Sigmoid colon (tissue), 3 donors: Measurements from ENCODE around the gene KDELR3.

Experiments used
- POLR2A ChIP-seq, 2 donors: fragments of 450-650 bp; IDR thresholded peaks; one replicate each; pipeline ENCODE4 v1.6.1; 2016; ENCODE audit warnings: antibody characterized with exemption in 2 of 2, mild to moderate bottlenecking in 2 of 2, moderate library complexity in 2 of 2
- TF ChIP-seq, protein P1 (sequence below), 4 experiments: fragments of 450-650 bp in 3 of 4; fragments of 200-600 bp in 1 of 4; IDR thresholded peaks; one replicate each; pipeline ENCODE4 v1.5.1; 2016 to 2019; ENCODE audit warnings: antibody characterized with exemption in 4 of 4, mild to moderate bottlenecking in 3 of 4, moderate library complexity in 2 of 4

DNA sequence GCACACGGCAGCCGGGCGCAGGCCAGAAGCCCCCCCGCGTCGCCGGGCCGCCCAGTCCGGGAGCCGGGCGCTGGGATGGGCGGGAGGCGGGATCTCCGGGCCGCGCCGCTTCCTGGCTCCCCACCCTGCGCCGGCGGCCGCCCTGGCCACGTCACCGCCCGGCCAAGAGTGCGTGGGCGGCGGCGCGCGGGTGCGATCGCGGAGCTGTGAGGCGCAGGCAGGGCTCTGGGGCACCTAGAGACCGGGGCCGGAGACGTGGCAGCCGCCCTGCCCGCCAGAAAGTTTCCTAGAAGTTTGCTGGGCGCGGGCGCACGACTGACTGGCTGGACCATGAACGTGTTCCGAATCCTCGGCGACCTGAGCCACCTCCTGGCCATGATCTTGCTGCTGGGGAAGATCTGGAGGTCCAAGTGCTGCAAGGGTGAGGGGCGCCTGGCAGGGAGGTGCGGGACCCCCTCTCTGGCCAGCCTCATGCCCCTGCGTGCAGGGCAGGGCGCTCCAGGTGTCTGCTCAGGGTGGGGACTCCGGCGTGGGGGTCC, at the start of gene KDELR3:
- TF ChIP-seq POLR2A (IDR thresholded peaks at IDR 0.05) = no peak
- TF ChIP-seq, protein P1, sequence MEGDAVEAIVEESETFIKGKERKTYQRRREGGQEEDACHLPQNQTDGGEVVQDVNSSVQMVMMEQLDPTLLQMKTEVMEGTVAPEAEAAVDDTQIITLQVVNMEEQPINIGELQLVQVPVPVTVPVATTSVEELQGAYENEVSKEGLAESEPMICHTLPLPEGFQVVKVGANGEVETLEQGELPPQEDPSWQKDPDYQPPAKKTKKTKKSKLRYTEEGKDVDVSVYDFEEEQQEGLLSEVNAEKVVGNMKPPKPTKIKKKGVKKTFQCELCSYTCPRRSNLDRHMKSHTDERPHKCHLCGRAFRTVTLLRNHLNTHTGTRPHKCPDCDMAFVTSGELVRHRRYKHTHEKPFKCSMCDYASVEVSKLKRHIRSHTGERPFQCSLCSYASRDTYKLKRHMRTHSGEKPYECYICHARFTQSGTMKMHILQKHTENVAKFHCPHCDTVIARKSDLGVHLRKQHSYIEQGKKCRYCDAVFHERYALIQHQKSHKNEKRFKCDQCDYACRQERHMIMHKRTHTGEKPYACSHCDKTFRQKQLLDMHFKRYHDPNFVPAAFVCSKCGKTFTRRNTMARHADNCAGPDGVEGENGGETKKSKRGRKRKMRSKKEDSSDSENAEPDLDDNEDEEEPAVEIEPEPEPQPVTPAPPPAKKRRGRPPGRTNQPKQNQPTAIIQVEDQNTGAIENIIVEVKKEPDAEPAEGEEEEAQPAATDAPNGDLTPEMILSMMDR (IDR thresholded peaks at IDR 0.05) = no peak
